ES-I3 (cell line): Measurements from ENCODE around the gene ARFGAP3.

Source experiments
- H3K36me3 ChIP-seq: 2 replicates; pipeline ENCODE4 v1.6.1; 2013; ENCODE audit warnings: mild to moderate bottlenecking, low read length, control low read depth, moderate library complexity; ENCODE audit not compliant: insufficient read depth
- H3K4me1 ChIP-seq: 2 replicates; pipeline ENCODE4 v1.6.1; 2013; ENCODE audit warnings: mild to moderate bottlenecking, control low read depth, low read length; ENCODE audit not compliant: insufficient read depth
- H3K9ac ChIP-seq: 2 replicates; pipeline ENCODE4 v1.6.1; 2013; ENCODE audit warnings: low read depth, mild to moderate bottlenecking, low read length, moderate library complexity
- H3K9me3 ChIP-seq: 2 replicates; pipeline ENCODE4 v1.6.1; 2013; ENCODE audit warnings: mild to moderate bottlenecking, low read length, moderate library complexity; ENCODE audit not compliant: control insufficient read depth, insufficient read depth

Gene ARFGAP3

GRCh38 chr22:42891696-42892095 is 34.6 kb upstream of the ARFGAP3 start:
- Histone ChIP-seq H3K9ac (no peak overlapping the region), H3K9me3 (no peaks in the 10 kb centered on the region), H3K4me1 (peaks cover 5% of the 10 kb centered on the region; the same call in 1 of the 2 replicates), H3K36me3 (peaks cover 14% of the 10 kb centered on the region; the same call in 1 of the 2 replicates)

DNA sequence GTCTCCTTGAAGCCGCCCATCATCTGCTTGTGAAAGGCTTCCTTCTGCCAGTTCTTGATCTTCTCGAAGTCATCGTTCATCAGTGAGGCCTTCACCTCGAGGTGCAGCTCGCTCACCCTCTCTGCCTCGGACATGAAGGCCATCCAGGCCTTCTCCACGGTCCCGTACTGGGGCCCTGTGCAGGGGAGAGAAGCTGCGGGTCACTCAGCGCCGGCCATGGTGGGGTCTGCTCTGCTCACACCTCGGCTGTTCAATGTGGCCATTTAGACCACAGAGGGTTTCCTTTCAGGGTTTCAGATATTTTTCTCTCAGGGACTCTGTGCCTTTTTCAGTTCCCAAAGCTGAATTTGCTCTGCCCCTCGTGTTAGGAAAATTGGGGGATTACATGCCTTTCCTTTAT is 33.9 kb upstream of the ARFGAP3 start:
- Histone ChIP-seq H3K9ac (no peak overlapping the region), H3K36me3 (peaks cover 14% of the 10 kb centered on the region; the same call in 1 of the 2 replicates), H3K4me1 (peaks cover 5% of the 10 kb centered on the region; the same call in 1 of the 2 replicates), H3K9me3 (no peaks in the 10 kb centered on the region)

DNA sequence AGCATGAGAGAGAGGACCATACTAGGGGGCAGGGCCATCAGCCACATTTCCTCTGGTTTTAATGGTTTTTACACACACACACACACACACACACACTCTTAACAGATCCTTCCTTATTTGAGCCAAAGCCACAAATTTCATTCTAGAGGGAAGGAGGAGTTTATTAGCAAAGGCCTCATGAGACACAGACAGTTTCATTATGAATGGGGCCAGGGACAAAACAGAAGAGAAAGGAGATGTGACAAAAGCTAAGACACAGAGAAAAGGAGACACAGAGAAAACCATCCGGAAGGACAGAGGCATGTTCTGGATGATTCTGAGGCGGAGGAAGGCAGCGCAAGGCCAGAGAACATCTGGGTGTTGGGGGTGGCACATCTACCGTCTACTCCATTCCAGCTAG is 32.2 kb upstream of the ARFGAP3 start:
- Histone ChIP-seq H3K36me3 (peaks cover 14% of the 10 kb centered on the region; the same call in 1 of the 2 replicates), H3K9ac (no peak overlapping the region), H3K9me3 (no peaks in the 10 kb centered on the region), H3K4me1 (peaks cover 5% of the 10 kb centered on the region; the same call in 1 of the 2 replicates)

GRCh38 chr22:42887523-42888507 is 30.7 kb upstream of the ARFGAP3 start:
- H3K9me3 ChIP-seq = no peaks in the 10 kb centered on the region
- no peak overlapping the region for H3K9ac ChIP-seq
- peaks cover 25% of the 10 kb centered on the region; the same call in 1 of the 2 replicates for H3K36me3 ChIP-seq
- peaks cover 5% of the 10 kb centered on the region for H3K4me1 ChIP-seq

DNA sequence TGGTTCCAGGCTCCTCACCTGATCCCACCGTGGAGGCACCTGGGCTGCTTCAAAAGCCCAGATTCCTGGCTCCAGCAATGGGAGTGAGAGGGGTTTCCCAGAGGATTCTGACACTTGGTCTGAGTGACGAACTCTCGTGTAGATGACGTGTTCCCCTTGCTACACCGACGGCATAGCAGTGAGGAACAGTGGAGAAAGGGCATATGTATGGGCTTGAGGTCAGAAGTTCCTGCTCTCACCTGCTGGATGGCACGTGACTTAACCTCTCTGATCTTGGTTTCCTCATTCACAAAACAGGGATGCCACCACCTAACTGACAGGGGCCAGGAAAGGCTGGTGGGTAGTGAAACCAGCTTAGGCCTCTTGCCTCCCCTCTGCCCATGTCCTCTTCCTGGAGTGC is 30.0 kb upstream of the ARFGAP3 start:
- H3K4me1 ChIP-seq = peaks cover 2% of the 10 kb centered on the region

GRCh38 chr22:42885446-42885845 is 28.4 kb upstream of the ARFGAP3 start:
- Histone ChIP-seq H3K36me3 (peaks cover 26% of the 10 kb centered on the region; the same call in 1 of the 2 replicates), H3K9ac (no peak overlapping the region), H3K9me3 (no peaks in the 10 kb centered on the region), H3K4me1 (no peaks in the 10 kb centered on the region; the same call in 1 of the 2 replicates)

More for the DNA sequence above, 30.0 kb upstream of the ARFGAP3 start:
- no peaks in the 10 kb centered on the region for H3K9me3 ChIP-seq
- peaks cover 28% of the 10 kb centered on the region; the same call in 1 of the 2 replicates for H3K36me3 ChIP-seq
- H3K9ac ChIP-seq = no peak overlapping the region

GRCh38 chr22:42884616-42885375 is 27.7 kb upstream of the ARFGAP3 start:
- H3K36me3 ChIP-seq = peaks cover 28% of the 10 kb centered on the region; the same call in 1 of the 2 replicates
- no peak overlapping the region for H3K9ac ChIP-seq
- H3K4me1 ChIP-seq = no peaks in the 10 kb centered on the region; the same call in 1 of the 2 replicates
- H3K9me3 ChIP-seq = no peaks in the 10 kb centered on the region

GRCh38 chr22:42883970-42884369 is 26.9 kb upstream of the ARFGAP3 start:
- peaks cover 22% of the 10 kb centered on the region; the same call in 1 of the 2 replicates for H3K36me3 ChIP-seq
- no peak overlapping the region for H3K9ac ChIP-seq

DNA sequence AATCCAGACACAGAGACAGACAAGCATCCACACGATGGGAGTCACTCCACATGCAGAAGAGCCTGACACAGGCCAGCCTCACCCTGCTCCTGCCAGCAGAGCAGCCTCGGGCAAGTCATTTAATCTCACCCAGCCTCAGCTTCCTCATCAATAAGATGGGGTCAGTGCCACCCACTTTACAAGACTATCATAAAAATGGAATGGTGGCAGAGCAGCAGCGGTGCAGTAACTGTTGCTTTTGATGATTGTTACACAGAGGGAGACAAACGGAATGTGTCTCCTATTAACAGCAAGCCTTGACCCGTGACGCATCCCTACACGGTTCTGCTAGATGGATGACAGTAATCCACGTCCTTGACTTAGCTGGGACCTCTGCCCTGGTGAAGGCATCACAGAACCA is 26.0 kb upstream of the ARFGAP3 start:
- H3K36me3 ChIP-seq = peaks cover 22% of the 10 kb centered on the region; the same call in 1 of the 2 replicates
- no peaks in the 10 kb centered on the region; the same call in 1 of the 2 replicates for H3K4me1 ChIP-seq
- H3K9me3 ChIP-seq = no peaks in the 10 kb centered on the region
- no peak overlapping the region for H3K9ac ChIP-seq

More at GRCh38 chr22:42883970-42884369, 26.9 kb upstream of the ARFGAP3 start:
- Histone ChIP-seq H3K4me1 (no peaks in the 10 kb centered on the region; the same call in 1 of the 2 replicates), H3K9me3 (no peaks in the 10 kb centered on the region)

DNA sequence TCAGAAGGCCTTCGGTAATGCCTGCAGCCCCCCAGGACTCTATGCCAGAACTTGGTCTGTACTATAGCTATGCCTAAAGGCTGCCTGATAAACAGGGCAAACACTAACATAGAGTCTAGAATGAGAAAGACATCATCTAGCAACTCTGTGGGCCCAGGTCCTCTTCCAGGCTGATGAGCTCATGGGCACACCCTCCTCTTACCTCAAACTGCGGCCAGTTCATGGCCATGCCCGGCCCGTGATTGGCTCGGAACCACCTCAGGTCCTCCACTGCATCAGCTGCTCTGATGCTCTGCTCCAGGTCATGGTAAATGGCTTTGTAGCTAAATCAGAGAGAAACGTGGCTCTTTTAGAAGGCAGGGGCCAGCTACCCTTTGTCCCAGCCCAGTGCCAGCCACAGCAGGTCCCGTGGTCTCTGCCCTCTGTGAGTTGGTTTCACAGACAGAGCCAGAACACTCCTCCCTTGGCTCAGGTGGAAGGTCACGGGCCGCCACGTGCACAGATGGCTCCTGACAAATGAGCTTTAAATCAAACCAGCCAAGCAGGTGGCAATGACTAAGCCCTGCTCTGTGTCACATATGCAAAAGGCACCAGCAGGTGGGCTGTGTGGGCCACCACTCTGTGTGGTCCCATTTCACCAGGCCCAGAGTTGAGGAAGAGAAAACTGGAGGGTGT is 25.0 kb upstream of the ARFGAP3 start:
- no peaks in the 10 kb centered on the region for H3K9me3 ChIP-seq
- peaks cover 21% of the 10 kb centered on the region; the same call in 1 of the 2 replicates for H3K36me3 ChIP-seq
- no peak overlapping the region for H3K9ac ChIP-seq
- no peaks in the 10 kb centered on the region; the same call in 1 of the 2 replicates for H3K4me1 ChIP-seq

GRCh38 chr22:42881298-42881697 is 24.2 kb upstream of the ARFGAP3 start:
- no peak overlapping the region for H3K9ac ChIP-seq
- no peaks in the 10 kb centered on the region for H3K9me3 ChIP-seq
- H3K36me3 ChIP-seq = peaks cover 17% of the 10 kb centered on the region; the same call in 1 of the 2 replicates
- H3K4me1 ChIP-seq = no peaks in the 10 kb centered on the region; the same call in 1 of the 2 replicates

DNA sequence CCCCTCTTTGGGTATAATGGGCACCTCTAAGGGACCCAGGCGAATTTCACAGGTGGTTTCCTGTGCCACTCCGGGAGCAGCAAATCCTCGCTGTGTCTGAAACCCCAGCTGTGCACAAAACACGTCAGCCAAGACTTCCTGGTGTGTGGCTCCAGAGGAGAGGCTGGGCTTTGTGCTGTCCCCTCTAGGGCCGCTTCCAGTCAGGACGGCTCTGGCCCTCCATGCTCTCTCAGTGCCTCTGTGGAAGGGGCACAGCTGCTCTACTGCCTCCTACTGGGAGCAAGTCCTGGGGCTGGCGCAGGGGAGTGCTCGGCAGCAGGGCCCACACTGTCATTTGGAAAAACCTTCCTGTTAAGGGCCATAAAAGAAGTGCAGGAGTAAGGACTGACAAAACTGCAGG is 23.7 kb upstream of the ARFGAP3 start:
- no peak overlapping the region for H3K9ac ChIP-seq
- H3K4me1 ChIP-seq = no peaks in the 10 kb centered on the region; the same call in 1 of the 2 replicates
- no peaks in the 10 kb centered on the region for H3K9me3 ChIP-seq
- H3K36me3 ChIP-seq = peaks cover 17% of the 10 kb centered on the region; the same call in 1 of the 2 replicates

DNA sequence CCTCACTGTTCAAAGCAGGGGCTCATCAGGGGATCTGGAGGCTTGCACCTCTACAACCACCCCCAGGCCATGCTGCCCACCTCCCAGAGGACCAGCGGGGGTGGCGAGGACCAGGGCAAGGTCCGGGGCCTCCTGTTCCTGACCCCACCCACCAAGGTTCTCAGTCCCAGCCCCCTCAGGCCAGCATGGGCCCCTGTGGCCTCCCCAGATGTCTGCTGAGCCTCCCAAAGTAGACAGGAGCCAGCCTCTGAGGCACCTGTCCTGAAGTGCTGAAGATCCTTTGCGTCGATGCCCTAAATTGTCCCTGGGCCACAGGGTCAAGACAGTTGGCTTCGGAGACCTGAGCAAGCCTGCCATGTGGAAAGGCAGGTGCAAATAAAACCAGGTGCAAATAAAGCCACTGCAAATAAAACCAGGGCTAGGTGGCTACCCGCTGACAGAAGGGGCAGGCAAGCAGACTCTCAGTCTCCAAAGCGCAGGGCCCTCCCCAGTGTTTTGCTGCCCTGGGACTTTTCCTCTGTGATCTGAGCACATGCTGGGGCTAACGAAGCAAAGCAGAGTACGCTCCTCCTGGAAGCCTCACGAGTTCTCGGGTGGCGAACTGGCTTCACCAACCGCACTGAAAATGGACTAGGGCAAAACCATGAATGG is 22.4 kb upstream of the ARFGAP3 start:
- Histone ChIP-seq H3K9me3 (no peaks in the 10 kb centered on the region), H3K4me1 (no peaks in the 10 kb centered on the region; the same call in 1 of the 2 replicates), H3K36me3 (peaks cover 17% of the 10 kb centered on the region; the same call in 1 of the 2 replicates), H3K9ac (no peak overlapping the region)
